ENCODE results near the gene RASGEF1B. TPM values are rescaled to one million over a fixed set of nuclear protein-coding genes. Genes with fewer than 3 reads are reported as not detected.
A peak's percentile ranks its signal among the peaks of the same experiment; 100 is the strongest.

RASGEF1B gene
- total RNA-seq, 1 experiment from 2014 or later = 1.4 TPM

- no peak for TF ChIP-seq EZH2 (IDR thresholded peaks at IDR 0.05; ENCODE audit: low read length, unreplicated experiment)
- TF ChIP-seq CTCF (conservative IDR thresholded peaks at IDR 0.05; ENCODE audit: low read depth, low read length) = no peak
- no peak for TF ChIP-seq EZH2phosphoT487 (IDR thresholded peaks at IDR 0.05; ENCODE audit: borderline replicate concordance, low read length)
- Histone ChIP-seq H3K79me2 (ENCODE audit: low read length) (no peaks in the 10 kb centered on the region), H2AFZ (ENCODE audit: low read length) (peak overlapping the region; percentile 91), H4K20me1 (ENCODE audit: low read length) (no peaks in the 10 kb centered on the region), H3K4me1 (ENCODE audit: insufficient read depth, low read length) (peaks cover 29% of the 10 kb centered on the region), H3K4me3 (ENCODE audit: low read length) (peak overlapping the region; percentile 87), H3K9ac (ENCODE audit: low read length) (no peak overlapping the region), H3K9me2 (replicated peaks; ENCODE audit: low read length) (no peaks in the 10 kb centered on the region), H3F3A (ENCODE audit: low read length, unreplicated experiment) (no peaks in the 10 kb centered on the region), H3K27me3 (ENCODE audit: low read length) (no peaks in the 10 kb centered on the region), H3K27ac (ENCODE audit: low read length) (no peak overlapping the region), H3K36me3 (ENCODE audit: low read depth, low read length) (no peaks in the 10 kb centered on the region; the same call in 1 of the 2 replicates), H3K4me2 (ENCODE audit: low read length) (peak overlapping the region; percentile 83), H3K9me3 (ENCODE audit: low read length) (no peaks in the 10 kb centered on the region)
- intact Hi-C loops (cut with micrococcal nuclease) = no loop called here
- ChIA-PET CTCF (no interaction called here), POLR2A (ENCODE audit: unreplicated experiment) (interaction anchor here (0.5 kb wide), 1 partner anchor 27 kb away, joined by 5 read pairs; no protein-coding TSS in a partner anchor)
- DNase-seq (peak; percentile 19), ATAC-seq (no peak)
- TSS peak; percentile 37 for BruUV-seq (replicated peaks)
These were observed 1.0 kb downstream of the RASGEF1B start for GRCh38 chr4:81470456-81471297.

- no peak for ATAC-seq
- Histone ChIP-seq H3K79me2 (ENCODE audit: low read length) (no peaks in the 10 kb centered on the region), H3K4me1 (ENCODE audit: insufficient read depth, low read length) (peaks cover 34% of the 10 kb centered on the region), H3K4me3 (ENCODE audit: low read length) (peak overlapping the region; percentile 87), H3K9me3 (ENCODE audit: low read length) (no peaks in the 10 kb centered on the region), H3F3A (ENCODE audit: low read length, unreplicated experiment) (no peaks in the 10 kb centered on the region), H2AFZ (ENCODE audit: low read length) (peak overlapping the region; percentile 91), H3K27ac (ENCODE audit: low read length) (no peak overlapping the region), H3K9me2 (replicated peaks; ENCODE audit: low read length) (no peaks in the 10 kb centered on the region), H4K20me1 (ENCODE audit: low read length) (no peaks in the 10 kb centered on the region), H3K9ac (ENCODE audit: low read length) (no peak overlapping the region), H3K36me3 (ENCODE audit: low read depth, low read length) (no peaks in the 10 kb centered on the region; the same call in 1 of the 2 replicates), H3K4me2 (ENCODE audit: low read length) (peak overlapping the region; percentile 83), H3K27me3 (ENCODE audit: low read length) (no peaks in the 10 kb centered on the region)
- ChIA-PET CTCF (no interaction called here), POLR2A (ENCODE audit: unreplicated experiment) (no interaction called here)
- BruUV-seq (replicated peaks) = no TSS peak
- TF ChIP-seq EZH2 (IDR thresholded peaks at IDR 0.05; ENCODE audit: low read length, unreplicated experiment) (no peak), CTCF (conservative IDR thresholded peaks at IDR 0.05; ENCODE audit: low read depth, low read length) (no peak), EZH2phosphoT487 (IDR thresholded peaks at IDR 0.05; ENCODE audit: borderline replicate concordance, low read length) (no peak)
- intact Hi-C loops (cut with micrococcal nuclease) = loop anchor here (5.0 kb wide), 2 partner anchors 48 to 732 kb away; no protein-coding TSS in a partner anchor
- no peak for DNase-seq
These were observed 1.8 kb downstream of the RASGEF1B start for GRCh38 chr4:81469781-81470455.

All from PC-3 (cell line).